NT2/D1 (cell line): ENCODE results near the gene FOXJ2.

Source experiments
- SUZ12 ChIP-seq: IDR thresholded peaks from 2 replicates; pipeline ENCODE4 v1.6.1; 2011; ENCODE audit not compliant: insufficient read length, insufficient read depth; ENCODE audit errors: extremely low read depth
- YY1 ChIP-seq: IDR thresholded peaks from 2 replicates; pipeline ENCODE4 v1.6.1; 2011; ENCODE audit not compliant: insufficient read length, insufficient read depth
- ZNF274 ChIP-seq: IDR thresholded peaks from 2 replicates; pipeline ENCODE4 v1.6.1; 2011; ENCODE audit warnings: mild to moderate bottlenecking, low read depth, low read length

- TF ChIP-seq ZNF274 (no peak), YY1 (no peak), SUZ12 (no peak)
Observed at GRCh38 chr12:7985802-7986418, 46.6 kb upstream of the FOXJ2 start.
